GM20431 (cell line): ENCODE results near the gene TAF11L11.
"Not testable (repeated sequence)": the region's sequence is repeated elsewhere in the genome, so short reads cannot be mapped to it uniquely, and the experiment has no call there.

Source experiments
- in situ Hi-C: fragments of 300-500 bp; cut with MseI, MboI; formaldehyde crosslinking; loops from one replicate; pipeline ENCODE4 v1.15.0; 2020; ENCODE audit warnings: low sequenced_read_pairs; ENCODE audit not compliant: unreplicated experiment

Gene TAF11L11

DNA sequence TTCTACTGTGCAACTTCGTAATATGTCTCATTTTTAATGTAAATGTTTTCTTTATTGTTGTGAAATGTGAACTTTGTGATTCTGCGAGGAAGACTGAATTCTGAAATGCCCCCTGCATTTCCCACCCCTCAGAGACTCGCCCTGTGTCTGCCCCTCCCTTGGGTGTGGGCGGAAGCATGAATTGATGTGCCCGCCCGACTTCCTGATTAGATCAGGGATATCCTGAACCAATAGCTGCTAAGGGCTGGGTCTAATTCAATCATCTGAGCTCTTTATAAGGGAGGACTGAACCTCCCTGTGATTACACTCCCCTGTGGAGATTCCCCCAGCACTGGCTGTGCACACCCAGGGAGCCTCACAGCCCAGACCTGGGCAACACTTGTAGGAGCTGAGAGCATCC, at the start of gene TAF11L11:
TAF11L11 (plus strand) TSS at position 304 of the 400 bp plus-strand sequence.
- in situ Hi-C loops = not testable (repeated sequence)

DNA sequence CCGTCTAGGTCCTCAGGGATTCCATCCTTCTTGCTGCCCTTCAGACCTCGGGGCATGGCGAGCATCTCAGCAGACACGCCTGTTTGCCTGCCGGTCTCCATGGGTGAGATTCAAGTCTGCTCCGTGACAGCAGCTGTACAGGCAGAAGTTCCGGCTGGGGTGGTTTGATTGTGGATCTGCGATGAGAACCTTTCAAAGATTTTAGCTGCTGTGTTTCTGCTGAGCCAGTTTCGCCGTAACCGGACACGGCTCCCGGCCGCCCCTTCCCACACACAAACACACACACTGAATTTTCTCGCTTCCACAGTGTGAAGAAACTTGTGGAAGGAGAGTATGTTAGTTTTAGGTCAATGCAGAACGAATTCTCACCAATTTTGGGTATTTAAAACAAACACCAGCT, 18.3 kb upstream of the TAF11L11 start, which contains the start of gene TAF11L7:
TAF11L7 (minus strand) TSS at position 101 of the 400 bp plus-strand sequence.
- in situ Hi-C loops = not testable (repeated sequence)

DNA sequence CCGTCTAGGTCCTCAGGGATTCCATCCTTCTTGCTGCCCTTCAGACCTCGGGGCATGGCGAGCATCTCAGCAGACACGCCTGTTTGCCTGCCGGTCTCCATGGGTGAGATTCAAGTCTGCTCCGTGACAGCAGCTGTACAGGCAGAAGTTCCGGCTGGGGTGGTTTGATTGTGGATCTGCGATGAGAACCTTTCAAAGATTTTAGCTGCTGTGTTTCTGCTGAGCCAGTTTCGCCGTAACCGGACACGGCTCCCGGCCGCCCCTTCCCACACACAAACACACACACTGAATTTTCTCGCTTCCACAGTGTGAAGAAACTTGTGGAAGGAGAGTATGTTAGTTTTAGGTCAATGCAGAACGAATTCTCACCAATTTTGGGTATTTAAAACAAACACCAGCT, 13.1 kb upstream of the TAF11L11 start, which contains the start of gene TAF11L8:
TAF11L8 (minus strand) TSS at position 101 of the 400 bp plus-strand sequence.
- in situ Hi-C loops = not testable (repeated sequence)

DNA sequence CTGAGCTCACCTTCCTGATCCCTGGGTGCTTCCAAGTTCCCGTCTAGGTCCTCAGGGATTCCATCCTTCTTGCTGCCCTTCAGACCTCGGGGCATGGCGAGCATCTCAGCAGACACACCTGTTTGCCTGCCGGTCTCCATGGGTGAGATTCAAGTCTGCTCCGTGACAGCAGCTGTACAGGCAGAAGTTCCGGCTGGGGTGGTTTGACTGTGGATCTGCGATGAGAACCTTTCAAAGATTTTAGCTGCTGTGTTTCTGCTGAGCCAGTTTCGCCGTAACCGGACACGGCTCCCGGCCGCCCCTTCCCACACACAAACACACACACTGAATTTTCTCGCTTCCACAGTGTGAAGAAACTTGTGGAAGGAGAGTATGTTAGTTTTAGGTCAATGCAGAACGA, 9.7 kb upstream of the TAF11L11 start, which contains the start of gene TAF11L9:
TAF11L9 (minus strand) TSS at position 140 of the 400 bp plus-strand sequence.
- in situ Hi-C loops = not testable (repeated sequence)

DNA sequence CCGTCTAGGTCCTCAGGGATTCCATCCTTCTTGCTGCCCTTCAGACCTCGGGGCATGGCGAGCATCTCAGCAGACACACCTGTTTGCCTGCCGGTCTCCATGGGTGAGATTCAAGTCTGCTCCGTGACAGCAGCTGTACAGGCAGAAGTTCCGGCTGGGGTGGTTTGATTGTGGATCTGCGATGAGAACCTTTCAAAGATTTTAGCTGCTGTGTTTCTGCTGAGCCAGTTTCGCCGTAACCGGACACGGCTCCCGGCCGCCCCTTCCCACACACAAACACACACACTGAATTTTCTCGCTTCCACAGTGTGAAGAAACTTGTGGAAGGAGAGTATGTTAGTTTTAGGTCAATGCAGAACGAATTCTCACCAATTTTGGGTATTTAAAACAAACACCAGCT, 6.3 kb upstream of the TAF11L11 start, which contains the start of gene TAF11L10:
TAF11L10 (minus strand) TSS at position 101 of the 400 bp plus-strand sequence.
- in situ Hi-C loops = not testable (repeated sequence)

DNA sequence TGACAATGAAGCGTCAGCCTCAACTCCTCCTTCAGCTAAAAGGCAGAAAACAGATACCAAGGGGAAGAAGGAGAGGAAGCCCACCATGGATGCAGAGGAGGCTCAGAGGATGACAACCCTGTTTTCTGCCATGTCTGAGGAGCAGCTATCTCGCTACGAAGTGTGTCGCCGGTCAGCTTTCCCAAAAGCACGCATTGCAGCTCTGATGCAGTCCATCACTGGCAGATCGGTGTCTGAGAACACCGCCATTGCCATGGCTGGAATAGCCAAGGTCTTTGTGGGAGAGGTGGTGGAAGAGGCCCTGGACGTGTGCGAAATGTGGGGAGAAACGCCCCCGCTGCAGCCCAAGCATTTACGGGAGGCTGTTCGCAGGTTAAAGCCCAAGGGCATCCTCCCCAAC, 968 bp downstream of the TAF11L11 start:
- in situ Hi-C loops = no loop called here

DNA sequence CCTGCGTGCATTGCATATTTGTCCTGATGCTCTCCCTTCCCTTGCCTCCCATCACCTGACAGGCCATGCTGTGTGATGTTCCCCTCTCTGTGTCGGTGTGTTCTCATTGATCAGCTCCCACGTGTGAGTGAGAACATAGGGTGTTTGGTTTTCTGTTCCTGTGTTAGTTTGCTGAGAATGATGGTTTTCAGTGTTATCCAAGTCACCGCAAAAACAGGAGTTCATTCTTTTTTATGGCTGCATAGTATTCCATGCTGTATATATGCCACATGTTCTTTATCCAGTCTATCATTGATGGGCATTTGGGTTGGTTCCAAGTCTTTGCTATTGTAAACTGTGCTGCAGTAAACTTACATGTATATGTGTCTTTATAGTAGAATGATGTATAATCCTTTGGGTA, 3.5 kb downstream of the TAF11L11 start:
- in situ Hi-C loops = not testable (repeated sequence)

DNA sequence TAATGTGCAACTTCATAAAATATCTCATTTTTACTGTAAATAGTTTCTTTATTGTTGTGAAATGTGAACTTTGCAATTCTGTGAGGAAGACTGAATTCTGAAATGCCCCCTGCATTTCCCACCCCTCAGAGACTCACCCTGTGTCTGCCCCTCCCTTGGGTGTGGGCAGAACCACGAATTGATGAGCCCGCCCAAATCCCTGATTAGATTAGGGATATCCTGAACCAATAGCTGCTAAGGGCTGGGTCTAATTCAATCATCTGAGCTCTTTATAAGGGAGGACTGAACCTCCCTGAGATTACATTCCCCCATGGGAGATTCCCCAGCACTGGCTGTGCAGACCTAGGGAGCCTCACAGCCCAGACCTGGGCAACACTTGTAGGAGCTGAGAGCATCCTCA, 6.1 kb downstream of the TAF11L11 start, which contains the start of gene TAF11L12:
TAF11L12 (plus strand) TSS at position 301 of the 400 bp plus-strand sequence.
- in situ Hi-C loops = not testable (repeated sequence)

DNA sequence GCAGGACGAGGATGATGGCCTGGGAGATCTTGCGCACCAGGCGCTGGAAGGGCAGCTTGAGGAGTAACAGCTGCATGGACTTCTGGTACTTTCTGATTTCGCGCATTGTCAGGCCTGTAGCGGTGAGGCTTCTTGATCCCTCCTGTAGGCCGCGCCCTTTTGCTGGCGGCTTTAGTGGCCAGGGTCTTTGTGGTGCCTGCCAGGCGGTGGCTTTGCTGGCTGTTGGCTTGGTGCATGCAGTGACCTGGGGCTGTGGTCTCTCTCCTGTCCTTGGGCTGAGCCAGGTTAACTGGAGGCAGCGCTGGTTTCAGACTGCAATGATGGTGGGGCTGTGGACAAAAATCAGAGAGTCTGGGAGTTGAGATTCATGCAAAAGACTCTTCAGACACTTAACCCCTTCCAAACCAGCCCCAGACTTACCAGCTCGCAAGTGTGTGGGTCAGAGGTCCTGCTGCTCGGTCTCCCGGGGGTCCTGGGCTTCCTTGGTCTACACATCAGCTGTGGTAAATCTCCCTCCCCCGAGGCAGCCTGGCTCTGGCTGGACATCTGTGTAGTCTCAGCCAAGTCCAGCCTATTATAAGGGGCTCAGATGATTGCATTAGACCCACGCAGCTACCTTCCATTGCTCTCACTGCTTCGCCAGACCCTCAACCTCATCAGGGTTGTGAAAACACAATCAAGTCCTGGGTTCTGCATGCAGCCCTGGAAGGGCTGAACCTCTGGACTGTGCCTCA, 11.1 kb downstream of the TAF11L11 start:
- in situ Hi-C loops = no loop called here

DNA sequence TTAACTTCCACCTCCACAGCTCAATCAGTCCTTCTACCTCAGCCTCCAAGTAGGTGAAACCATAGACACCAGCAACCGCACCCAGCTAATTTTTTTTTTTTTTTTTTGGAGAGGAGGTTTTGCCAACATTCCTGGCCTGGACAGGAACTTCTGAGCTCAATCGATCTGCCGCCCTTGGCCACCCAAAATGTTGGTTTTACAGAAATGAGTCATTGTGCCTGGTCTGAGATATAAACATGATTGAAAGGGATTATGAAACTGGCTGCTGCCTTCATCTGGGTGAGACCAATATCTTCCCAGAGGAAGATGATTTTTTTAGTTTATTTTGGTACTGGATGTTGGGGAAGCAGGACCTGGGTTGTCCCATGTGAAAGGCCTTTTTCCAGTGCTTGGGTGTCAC, 15.4 kb downstream of the TAF11L11 start:
- in situ Hi-C loops = no loop called here

DNA sequence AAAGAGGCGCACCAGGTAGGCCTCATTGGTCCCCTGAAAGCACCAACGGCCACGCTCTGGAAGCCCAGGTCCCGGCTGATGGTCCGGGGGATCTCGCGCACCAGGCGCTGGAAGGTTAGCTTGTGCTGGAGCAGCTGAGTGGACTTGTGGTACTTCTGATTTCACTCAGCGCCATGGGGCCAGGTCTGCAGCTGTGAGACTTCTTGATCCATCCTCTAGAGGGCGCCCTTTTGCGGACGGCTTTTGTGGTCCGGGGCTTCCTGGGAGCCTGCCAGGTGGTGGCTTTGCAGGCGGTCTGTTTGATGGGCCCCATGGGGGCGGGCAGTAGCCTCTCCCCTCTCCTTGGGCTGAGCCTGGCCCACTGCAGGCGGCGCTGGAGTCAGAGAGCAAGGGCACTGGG, 16.6 kb downstream of the TAF11L11 start:
- in situ Hi-C loops = no loop called here

DNA sequence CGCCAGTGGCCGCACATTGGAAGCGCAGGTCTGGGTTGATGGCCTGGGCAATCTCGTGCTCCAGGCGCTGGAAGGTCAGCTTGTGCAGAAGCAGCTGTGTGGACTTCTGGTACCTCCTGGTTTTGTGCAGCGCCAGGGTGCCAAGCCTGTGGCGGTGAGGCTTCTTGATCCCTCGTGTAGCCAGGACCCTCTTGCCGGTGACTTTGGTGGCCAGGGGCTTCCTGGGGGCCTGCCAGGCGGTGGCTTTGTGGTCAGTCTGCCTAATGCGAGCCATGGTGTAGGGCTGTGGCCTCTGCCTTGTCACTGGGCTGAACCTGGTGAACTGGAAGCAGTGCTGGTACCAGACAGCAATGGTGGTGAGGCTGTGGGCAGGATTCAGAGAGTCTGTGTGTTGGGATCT, 21.7 kb downstream of the TAF11L11 start:
- in situ Hi-C loops = no loop called here

DNA sequence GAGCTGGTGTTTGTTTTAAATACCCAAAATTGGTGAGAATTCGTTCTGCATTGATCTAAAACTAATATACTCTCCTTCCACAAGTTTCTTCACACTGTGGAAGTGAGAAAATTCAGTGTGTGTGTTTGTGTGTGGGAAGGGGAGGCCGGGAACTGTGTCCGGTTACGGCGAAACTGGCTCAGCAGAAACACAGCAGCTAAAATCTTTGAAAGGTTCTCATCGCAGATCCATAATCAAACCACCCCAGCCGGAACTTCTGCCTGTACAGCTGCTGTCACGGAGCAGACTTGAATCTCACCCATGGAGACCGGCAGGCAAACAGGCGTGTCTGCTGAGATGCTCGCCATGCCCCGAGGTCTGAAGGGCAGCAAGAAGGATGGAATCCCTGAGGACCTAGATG, 27.8 kb downstream of the TAF11L11 start, which contains the start of gene TAF11L13:
TAF11L13 (plus strand) TSS at position 301 of the 400 bp plus-strand sequence.
- in situ Hi-C loops = not testable (repeated sequence)

DNA sequence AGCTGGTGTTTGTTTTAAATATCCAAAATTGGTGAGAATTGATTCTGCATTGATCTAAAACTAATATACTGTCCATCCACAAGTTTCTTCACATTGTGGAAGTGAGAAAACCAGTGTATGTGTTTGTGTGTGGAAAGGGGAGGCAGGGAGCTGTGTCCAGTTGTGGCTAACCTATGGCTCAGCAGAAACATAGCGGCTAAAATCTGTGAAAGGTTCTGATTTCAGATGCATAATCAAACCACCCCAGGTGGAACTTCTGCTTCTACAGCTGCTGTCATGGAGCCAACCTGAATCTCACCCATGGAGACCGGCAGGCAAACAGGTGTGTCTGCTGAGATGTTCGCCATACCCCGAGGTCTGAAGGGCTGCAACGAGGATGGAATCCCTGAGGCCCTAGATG, 30.2 kb downstream of the TAF11L11 start, which contains the start of gene TAF11L14:
TAF11L14 (plus strand) TSS at position 301 of the 400 bp plus-strand sequence.
- in situ Hi-C loops = no loop called here

DNA sequence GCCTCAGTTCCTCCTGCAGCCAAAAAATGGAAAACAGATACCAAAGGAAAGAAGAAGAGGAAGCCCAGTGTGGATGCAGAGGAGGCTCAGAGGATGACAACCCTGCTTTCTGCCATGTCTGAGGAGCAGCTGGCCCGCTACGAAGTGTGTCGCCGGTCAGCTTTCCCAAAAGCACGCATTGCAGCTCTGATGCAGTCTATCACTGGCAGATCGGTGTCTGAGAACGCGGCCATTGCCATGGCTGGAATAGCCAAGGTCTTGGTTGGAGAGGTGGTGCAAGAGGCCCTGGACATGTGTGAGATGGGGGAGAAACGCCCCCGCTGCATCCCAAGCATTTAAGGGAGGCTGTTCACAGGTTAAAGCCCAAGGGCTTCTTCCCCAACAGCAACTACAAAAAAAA, 45.2 kb downstream of the TAF11L11 start:
- in situ Hi-C loops = not testable (repeated sequence)

DNA sequence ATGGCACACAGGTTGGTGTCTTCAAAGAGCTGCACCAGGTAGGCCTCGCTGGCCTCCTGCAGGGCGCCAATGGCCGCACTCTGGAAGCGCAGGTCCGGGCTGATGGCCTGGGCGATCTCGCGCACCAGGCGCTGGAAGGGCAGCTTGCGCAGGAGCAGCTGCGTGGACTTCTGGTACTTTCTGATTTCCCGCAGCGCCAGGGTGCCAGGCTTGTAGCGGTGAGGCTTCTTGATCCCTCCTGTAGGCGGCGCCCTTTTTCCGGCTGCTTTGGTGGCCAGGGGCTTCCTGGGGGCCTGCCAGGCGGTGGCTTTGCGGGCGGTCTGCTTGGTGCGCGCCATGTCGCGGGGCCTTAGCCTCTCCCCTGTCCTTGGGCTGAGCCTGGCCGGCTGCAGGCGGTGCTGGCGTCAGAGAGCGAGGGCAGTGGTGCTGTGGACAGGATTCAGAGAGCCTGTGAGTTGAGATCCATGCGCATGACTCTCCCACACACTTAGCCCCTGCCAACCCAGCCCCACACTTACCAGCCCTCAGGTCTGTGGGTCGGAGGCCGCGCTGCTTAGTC, 51.3 kb downstream of the TAF11L11 start:
- in situ Hi-C loops = not testable (repeated sequence)
